Measurements from ENCODE around the gene SKA1.

DNA sequence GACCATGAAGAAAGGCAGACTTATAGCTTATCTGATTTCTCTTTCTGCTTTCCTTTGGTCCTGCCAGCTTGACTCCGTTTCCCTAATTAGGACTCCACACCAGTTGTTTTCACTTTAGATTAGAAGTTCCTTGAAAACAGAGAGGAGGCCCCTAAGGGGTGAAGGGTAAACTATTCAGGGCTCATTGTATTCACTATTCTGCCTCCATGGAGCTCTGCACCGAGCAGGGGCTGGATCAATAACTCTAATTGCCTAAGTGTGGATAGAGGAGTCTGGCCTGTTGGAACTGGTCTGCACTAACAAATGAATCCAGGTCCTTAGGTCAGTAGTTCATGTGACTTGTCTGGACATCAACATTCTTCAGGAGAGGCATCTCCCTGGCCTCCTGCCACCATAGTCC lies 36.1 kb upstream of the SKA1 start:
- TF ChIP-seq POLR2A (IDR thresholded peaks at IDR 0.05; ENCODE audit: low read length) (no peak), GATA1 (IDR thresholded peaks at IDR 0.05; ENCODE audit: low read depth, low read length) (no peak)
